Stimulated activated CD8-positive, alpha-beta memory T cell treated with anti-CD3 and anti-CD28 coated beads, Interleukin-12 subunit alpha, Interleukin-12 subunit beta, amount 100 ng/mL, for 4 hours (primary cell): ENCODE measurements around the gene DYSF.

Experiments used
- DNase-seq: peaks from one replicate; pipeline ENCODE4 v3.0.0-alpha.2; 2020; ENCODE audit warnings: low read depth

Gene DYSF

GRCh38 chr2:71693286-71694270 lies 240.2 kb downstream of the DYSF start:
- DNase-seq, result no peak

GRCh38 chr2:71694501-71695234 lies 241.3 kb downstream of the DYSF start:
- DNase-seq, result no peak

- no peak for DNase-seq
These were observed 242.1 kb downstream of the DYSF start for GRCh38 chr2:71695235-71696120.

DNA sequence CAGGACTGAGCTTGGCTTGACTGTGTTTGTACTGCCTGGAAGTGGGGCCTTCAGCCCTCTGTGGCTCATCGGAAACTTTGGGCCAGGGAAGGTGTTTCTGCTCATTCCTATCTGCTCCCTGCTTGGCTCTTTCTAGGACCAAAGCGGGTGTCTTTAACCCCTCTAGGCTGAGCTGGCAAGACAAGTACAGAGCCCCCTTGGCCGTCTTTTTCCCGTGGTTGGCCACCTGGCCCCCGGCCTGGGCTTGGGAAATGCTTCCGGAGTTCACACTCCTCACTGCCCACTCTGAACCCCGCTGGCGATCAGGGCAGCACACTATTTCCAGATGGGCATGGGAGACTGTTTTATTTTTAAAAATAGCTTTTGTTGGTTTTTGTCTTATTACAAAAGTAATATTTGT lies 243.0 kb downstream of the DYSF start:
- no peak for DNase-seq

- DNase-seq, result no peak
These were observed 244.0 kb downstream of the DYSF start for GRCh38 chr2:71697106-71698004.

- no peak for DNase-seq
These were observed 246.1 kb downstream of the DYSF start for GRCh38 chr2:71699428-71699827.

DNA sequence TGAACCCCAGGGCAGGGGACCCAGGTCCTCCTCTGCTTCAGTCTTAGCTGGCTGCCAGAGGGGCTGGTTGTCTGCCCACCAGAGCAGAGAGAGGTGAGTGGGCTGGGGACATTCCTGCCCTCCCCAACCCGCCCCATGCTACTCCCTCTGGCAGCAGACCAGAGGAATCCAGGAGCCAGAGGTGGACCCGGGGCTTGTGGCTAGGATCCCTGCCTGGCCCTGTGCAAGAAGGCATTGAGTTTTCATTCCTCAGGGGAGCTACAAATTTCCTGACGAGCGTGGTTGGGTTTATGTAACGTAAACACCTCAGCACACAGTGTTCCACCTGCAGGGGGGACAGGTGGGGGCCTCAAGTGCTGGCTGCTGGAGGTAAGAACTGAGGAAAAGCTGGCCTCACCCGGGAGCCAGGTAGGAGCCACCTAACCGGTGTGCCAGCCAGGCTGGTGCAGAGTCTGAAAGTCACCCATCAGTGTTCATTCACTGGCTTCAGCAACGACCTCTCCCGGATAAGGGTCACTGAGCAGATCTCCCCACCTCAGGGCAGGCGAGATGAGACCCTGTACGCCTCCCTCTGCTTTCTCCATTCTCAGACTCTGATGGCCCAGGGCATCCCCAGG lies 246.8 kb downstream of the DYSF start:
- no peak for DNase-seq

DNA sequence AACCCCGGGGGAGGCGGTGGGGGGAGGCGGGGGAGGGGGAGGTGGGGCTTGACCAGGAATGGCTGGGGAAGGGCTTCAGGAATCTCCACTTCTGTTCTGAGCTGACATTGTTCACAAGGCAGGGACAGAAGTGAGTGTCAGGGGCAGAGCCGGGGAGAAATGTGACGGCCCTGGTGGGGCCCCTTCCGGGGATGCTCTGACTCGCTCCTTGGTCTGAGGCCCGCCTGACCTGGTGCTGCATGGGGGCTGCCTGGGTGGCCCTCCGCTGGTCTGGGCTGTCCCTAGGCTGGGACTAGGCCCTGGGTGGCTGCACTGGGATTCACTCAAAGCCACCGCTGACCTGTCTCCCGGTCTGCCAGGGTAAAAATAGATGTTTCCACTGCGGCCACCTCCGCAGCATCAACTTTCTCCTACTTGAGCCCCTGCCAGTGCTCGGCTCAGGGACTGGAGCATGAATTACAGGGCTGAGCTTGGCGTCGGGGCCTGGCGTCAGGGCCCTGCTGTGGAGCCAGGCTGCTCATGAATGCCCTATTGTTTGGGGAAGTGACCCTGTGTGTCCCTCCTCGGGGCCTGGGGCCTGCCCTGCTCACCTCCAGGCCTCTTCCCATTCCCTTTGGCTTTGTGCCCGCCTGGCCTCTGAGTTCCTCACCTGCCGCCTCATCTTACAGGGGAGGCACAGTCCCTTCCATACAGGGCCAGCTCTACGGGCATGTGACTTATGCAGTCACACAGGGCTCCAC lies 247.5 kb downstream of the DYSF start:
- no peak for DNase-seq

GRCh38 chr2:71702071-71702970 lies 249.0 kb downstream of the DYSF start:
- no peak for DNase-seq

DNA sequence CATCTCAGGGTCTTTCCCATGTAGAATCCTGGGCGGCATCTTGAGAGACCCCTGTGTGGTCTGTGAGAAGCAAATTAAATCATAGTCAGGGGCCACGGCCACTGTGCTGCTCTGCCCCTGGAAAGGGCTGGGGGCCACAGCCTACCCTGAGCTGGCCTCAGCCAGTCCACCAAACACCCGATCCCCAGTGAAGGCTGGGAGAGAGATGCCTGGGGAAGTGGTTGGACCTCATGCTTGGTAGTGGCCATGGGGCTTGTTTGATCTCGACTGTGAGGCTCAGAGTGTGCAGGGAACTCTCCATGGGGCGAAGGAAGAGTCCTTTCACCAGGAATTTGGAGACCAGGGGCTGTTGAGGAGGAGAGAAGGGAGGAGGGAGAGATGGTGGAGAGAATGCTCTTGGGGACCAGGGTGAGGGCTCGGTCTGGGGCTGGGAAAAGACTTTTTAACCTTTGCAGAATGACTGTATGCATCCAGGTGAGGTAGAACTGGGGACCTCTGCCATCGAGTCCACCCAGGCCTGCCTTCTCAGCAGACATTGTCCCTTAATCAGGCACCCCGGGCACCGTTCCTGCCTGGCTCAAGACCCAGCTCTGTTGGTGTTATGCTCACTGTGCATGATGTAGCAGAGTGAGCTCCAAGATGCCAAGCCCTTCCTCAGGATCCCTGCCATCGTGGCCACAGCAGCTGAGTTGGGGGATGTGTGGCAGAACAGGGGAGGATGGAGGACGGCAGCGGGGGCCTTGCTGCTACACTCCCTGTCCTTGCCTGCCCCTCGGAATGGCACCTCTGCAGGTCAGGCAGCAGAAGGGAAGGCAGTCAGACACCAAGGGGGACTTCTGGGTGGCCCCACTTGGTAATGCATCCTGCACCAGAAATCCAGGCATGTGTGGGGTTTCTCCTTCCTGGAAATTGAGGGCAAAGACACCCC lies 249.9 kb downstream of the DYSF start:
- DNase-seq, result no peak

GRCh38 chr2:71704131-71704561 lies 250.8 kb downstream of the DYSF start:
- DNase-seq, result no peak

- no peak for DNase-seq
These were observed 251.3 kb downstream of the DYSF start for GRCh38 chr2:71704688-71705087.

DNA sequence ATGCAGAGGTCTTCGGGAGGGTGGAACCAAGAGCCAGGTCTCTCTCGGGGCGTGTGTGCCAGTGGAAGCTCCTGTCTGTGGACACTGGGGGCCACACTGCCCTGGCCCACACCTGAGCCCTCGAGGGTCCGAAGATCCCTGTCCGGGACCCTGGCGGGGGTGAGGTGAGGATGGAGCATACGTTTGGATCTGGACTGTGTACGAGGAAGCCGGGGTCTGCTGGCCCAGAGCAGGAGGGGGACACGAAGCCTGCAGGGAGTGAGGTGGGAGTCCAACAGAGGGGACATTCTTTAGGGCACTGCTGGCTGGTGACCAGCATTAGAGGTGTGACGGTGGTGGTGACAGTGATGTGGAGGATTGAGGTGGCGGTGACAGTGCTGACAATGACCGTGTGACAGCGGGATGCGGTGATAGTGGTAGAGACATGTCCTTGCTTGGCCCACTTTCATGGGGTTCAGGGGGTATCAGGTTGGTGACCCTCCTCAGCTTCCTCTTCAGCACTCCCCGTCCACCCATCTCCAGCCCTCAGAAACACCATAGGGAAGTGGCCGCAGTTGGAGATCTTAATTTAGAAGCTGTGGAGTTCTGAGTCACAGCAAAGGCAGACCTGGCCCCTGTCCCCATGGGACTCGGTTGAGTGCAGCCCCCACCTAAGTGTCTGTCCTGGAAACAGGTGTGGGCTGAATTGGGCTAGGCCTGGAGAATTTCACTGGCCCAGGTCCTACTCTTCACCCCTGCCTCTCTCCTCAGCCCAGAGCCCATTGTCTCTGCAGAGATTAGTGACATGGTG lies 252.0 kb downstream of the DYSF start:
- no peak for DNase-seq

- DNase-seq, result no peak
These were observed 252.8 kb downstream of the DYSF start for GRCh38 chr2:71706121-71706520.

- no peak for DNase-seq
These were observed 253.5 kb downstream of the DYSF start for GRCh38 chr2:71706836-71707235.

- no peak for DNase-seq
These were observed 257.2 kb downstream of the DYSF start for GRCh38 chr2:71710367-71711132.
